GM04504 (cell line): Measurements from ENCODE around the gene DCDC2.
"Not testable (repeated sequence)": the region's sequence is repeated elsewhere in the genome, so short reads cannot be mapped to it uniquely, and the experiment has no call there.

Experiments used
- DNase-seq: peaks from one replicate; pipeline ENCODE4 v3.0.0-alpha.2; 2012; ENCODE audit warnings: low read depth

DCDC2 gene

DNA sequence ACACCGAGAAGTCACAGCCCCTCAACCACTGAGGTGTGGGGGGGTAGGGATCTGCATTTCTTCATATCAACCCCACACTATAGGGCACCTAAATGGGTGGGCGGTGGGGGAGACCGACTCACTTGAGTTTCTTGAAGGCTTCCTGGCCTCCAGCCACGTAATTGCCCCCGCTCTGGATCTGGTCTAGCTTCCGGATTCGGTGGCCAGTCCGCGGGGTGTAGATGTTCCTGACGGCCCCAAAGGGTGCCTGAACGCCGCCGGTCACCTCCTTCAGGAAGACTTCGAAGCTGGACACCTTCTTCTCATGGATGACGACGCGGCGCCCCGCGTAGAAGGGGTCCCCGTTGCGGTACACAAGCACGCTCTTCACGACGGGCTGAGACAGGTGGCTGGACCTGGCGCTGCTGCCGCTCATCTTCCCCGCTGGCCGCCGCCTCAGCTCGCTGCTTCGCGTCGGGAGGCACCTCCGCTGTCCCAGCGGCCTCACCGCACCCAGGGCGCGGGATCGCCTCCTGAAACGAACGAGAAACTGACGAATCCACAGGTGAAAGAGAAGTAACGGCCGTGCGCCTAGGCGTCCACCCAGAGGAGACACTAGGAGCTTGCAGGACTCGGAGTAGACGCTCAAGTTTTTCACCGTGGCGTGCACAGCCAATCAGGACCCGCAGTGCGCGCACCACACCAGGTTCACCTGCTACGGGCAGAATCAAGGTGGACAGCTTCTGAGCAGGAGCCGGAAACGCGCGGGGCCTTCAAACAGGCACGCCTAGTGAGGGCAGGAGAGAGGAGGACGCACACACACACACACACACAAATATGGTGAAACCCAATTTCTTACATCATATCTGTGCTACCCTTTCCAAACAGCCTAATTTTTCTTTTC lies at the start of gene DCDC2:
Gene DCDC2 (minus strand): TSS at position 724 of the 883 bp plus-strand sequence. CDS start 309 bp downstream, at position 415.
- no peak for DNase-seq

DNA sequence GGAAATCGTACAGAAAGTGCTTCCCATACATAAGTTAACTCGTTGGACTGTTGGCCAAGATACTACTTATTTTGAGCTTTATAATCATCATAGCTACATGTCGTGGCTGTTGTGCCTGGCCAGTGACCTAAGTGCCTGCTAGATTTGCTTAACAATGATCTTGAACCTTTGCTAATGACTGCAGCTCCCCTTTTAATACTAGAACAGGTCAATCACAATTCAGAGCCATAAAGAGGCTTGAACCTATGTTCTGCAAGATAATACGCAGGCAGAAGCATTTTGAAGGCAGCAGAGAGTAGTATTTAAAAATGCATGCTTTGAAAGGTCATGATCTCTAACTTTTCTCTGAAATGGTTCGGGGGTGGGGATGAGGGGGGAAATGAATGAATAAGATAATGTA lies 47.4 kb upstream of the DCDC2 start:
- no peak for DNase-seq

DNA sequence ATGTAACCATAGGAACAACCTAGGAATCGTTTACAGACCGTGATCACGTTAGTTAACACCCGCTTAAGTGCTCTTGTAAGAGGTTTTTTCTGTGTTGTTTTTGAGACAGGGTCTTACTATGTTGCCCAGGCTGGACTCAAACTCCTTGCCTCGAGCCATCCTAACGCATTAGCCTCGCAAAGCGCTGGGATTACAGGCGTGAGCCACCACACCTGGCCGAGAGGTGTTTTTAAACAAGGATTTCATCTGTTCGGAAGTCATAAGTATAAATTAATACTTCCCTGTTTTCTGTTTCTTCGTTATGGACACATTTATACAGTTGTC lies 45.6 kb upstream of the DCDC2 start:
- DNase-seq, result no peak

DNA sequence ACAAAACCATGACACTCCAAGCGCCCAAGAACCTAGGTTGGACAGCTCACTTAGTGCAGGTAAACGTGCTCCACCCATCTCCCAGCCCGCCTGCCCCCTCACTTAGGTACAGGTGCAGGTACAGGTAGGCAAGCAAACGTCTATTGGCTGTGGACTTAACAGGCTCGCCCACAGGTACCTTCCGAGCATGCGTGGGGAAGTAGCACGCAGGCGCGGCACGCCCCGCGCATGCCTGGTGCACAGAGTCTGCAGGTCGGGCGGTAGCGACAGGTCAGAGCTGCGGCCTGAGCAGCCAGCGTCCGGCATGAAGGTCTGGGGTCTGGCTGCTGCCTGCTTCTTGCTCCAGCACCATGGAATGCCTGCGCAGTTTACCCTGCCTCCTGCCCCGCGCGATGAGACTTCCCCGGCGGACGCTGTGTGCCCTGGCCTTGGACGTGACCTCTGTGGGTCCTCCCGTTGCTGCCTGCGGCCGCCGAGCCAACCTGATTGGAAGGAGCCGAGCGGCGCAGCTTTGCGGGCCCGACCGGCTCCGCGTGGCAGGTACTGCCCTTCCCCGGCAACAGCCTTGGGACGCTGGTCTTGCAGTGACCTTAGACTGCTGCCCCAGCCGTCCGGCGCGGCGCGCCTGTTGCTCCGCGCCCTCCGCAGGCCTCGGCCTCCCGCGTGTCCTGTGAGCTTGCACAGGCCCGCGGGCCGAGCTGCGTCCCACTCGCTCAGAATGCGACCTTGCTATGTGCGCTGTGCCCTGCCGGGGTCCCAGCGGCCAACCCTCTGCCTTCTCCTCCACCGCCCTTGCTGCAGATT lies 45.0 kb upstream of the DCDC2 start, which contains the start of gene MRS2:
Gene MRS2 (plus strand): TSS at position 240 of the 804 bp plus-strand sequence. CDS start 111 bp downstream, at position 351.
- peak; percentile 46 for DNase-seq

DNA sequence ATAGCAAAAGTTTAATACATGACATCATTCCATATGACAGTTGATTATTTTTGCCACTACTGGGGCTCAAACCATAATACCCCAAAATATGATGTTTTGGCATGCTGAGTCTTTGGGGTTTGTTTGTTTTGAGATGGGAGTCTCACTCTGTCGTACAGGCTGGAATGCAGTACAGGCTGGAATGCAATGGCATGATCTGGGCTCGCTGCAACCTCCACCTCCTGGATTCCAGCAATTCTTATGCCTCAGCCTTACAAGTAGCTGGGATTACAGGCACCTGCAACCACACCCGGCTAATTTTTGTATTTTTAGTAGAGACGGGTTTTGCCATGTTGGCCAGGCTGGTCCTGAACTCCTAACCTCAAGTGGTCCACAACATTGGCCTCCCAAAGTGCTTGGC lies 43.6 kb upstream of the DCDC2 start:
- no peak for DNase-seq

DNA sequence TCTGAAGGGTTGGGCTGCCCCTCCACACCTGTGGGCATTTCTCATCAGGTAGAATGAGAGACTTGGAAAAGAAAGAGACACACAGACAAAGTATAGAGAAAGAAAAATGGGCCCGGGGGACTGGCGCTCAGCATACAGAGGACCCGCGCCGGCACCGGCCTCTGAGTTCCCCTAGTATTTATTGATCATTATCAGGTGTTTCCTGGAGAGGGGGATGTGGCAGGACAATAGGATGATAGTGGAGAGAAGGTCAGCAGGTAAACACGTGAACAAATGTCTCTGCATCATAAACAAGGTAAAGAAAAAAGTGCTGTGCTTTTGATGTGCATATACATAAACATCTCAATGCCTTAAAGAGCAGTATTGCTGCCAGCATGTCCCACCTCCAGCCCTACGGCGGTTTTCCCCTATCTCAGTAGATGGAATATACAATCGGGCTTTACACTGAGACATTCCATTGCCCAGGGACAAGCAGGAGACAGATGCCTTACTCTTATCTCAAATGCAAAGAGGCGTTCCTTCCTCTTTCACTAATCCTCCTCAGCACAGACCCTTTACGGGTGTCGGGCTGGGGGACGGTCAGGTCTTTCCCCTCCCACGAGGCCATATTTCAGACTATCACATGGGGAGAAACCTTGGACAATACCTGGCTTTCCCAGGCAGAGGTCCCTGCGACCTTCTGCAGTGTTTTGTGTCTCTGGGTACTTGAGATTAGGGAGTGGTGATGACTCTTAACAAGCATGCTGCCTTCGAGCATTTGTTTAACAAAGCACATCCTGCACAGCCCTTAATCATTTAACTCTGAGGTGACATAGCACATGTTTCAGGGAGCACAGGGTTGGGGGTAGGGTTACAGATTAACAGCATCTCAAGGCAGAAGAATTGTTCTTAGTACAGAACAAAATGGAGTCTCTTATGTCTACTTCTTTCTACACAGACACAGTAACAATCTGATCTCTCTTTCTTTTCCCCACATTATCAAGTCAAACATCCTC lies 42.5 kb upstream of the DCDC2 start:
- DNase-seq, result not testable (repeated sequence)

DNA sequence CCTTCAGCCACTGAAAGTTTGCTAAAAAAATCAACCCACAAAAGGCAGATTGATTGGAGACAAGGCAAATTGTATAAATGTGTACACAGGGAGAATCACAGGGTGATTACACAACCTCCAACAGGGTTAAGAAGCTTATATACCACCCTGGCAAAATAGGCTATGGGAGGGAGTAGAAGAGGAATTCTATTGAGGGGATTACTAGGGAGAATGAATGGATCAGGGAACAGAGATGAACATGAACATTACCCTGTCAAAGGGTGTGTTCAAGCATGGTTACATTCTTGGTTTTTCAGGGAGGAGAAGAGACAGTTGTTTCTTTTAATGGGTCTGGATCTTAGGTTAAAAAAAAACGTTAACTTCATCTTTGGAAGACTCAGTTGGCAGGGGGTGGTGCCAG lies 39.8 kb upstream of the DCDC2 start:
- DNase-seq, result no peak

DNA sequence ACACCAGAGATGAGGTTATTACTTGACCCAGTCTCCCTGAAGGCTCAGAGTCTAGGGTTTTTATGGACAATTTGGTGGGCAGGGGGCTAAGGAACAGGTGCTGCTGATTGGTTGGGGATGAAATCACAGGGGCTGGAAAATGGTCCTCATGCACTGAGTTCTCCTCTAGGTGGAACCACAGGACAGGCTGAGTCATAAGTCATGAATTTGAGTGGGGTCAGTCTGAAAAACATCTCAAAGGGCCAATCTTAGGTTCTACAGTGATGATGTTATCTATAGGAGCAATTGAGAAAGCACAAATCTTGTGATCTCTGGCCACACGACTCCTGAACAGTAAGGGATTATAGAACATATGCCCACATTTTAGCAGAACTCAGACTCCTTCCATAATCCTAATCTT lies 39.0 kb upstream of the DCDC2 start:
- no peak for DNase-seq

DNA sequence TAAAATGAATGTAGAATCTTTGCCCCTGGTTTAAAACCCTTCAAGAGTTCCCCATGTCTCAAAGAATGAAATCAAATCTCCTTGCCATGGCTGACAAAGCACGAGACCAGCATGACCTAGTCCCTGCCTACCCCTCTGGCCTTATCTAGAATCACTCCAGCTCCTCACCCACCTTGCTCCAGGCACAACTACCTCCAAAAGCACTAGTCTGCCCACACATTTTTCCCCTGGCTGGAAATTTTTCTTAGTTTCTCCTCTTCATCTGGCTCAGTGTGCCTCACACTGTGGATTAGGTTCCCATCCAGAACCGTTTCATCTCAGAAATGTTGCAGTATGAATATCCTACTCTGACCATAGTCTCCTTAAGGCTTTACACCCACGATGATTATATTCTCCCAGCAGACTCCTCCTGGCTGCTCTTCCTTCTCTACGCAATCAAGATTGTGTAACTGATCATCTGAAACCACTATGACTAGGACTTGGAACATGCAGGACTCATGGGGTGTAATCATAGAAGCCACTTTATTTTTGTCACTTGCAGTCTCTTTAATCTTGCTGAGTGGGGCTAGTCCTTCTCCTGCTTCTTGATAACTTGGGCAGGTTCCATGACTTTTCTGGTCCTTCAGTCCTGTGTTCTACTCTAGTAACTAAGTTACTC lies 37.0 kb upstream of the DCDC2 start:
- peak; percentile 70 for DNase-seq

DNA sequence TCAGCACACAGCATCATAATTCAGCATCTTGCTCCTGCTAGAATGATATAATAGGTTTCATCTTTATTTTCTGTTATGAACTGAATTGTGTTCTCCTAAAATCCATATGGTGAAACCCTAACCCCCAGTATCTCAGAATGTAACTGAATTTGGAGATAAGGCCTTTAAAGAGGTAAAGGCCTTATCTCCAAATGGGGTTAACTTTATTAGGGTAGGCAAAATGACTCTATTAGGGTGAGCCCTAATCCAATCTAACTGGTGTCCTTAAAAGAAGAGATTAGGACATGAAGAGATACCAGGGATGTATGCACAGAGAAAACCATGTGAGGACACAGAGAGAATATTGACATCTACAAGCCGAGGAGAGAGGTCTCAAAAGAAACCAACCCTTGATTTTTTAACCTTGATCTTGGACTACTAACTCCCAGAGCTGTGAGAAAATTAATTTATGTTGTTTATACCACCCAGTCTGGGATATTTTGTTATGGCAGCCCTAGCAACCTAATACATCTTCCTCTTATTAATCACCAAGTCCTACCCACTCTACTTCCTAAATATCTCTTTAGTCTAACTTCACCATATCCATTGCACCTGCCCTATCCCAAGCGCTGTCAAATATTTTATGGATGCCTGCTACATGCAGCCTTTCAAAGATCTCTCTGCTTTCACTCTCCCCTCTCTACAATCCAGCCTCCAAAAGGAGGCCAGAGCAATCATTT lies 36.4 kb upstream of the DCDC2 start:
- DNase-seq, result no peak

DNA sequence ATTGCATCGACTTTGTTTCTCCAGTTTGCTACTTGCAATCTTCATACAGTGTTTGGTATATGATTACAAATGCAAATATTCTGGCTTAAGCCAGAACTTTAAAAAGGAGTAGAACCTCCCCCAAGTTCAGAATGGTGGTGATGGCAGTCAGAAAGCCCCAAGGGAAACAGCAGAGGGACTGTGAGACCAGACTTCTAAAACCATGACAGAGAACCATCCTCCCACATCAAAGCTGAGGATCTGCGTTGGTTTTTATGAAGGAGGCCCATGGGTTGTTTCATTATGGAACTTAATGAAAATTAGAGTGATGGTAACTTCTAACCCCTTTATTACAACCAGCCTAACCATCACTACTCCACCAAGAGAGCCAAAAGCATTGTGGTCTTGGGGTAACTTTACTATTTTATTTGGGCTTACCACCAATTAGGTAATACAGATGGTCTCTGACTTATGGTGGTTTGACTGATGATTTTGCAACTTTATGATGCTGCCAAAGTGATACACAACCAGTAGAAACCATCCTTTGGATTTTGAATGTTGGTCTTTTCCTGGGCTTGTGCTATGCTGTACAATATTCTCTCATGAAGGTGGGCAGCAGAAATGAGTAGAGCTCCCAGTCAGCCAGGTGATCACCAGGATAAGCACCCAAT lies 34.0 kb upstream of the DCDC2 start:
- DNase-seq, result no peak

DNA sequence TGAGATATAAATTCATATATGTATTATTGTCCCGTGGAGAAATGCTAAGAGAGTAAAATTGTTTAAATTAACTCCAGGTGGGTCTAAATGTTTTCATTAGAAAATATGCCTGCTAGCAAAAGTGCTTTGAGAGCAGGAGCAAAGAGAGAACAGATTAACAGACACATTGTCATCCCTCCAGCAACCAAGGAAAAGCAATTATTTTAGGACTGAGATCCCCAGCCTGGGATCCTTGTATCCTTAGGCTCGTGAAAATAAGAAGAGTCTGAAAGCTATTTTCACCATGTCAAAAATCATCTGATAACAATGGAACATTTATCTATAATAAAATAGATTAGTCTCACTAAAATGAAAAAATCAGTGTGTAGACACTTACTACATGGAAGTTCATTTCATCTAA lies 33.3 kb upstream of the DCDC2 start:
- DNase-seq, result no peak

DNA sequence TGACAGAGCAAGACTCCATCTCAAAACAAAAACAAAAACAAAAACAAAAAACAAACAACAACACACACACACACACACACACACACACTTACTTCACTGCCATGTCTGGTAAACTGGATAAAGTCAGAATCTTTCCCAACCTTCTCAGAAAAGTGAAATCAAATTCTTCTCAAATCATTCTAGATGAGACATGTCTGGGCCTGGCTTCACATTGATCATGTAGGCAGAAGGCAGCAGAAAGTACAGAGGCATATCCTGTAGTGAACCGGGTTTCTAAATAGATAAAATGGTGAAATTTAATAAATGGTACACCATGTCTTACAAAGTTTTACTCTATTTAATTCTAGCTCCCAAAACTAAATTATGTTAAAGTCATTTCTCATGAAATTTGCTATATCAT lies 30.0 kb upstream of the DCDC2 start:
- no peak for DNase-seq

DNA sequence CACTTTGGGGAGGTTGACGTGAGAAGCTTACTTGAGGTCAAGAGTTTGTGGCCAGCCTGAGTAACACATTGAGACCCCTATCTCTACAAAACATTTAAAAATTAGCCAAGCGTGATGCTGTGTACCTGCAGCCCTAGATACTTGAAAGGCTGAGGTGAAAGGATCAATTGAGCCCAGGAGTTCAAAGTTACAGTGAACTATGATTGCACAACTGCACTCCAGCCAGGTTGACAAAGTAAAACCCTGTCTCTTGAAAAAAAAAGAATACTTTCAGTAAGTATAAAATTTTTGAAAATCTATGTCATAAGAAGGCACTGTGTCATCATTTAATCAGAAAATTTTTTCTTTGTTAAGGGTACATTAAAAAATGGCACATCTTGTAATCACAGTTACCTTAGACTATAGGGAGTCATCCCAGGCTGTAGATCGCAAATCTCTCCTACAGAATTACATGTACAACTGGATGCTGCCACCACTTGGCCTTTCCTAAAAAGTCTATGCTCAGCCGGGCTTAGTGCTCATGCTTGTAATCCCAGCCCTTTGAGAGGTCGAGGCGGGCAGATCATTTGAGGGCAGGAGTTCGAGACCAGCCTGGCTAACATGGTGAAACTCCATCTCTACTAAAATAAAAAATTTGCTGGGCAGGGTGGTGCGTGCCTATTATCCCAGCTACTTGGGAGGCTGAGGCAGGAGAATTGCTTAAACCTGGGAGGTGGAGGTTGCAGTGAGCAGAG lies 27.8 kb upstream of the DCDC2 start:
- no peak for DNase-seq

DNA sequence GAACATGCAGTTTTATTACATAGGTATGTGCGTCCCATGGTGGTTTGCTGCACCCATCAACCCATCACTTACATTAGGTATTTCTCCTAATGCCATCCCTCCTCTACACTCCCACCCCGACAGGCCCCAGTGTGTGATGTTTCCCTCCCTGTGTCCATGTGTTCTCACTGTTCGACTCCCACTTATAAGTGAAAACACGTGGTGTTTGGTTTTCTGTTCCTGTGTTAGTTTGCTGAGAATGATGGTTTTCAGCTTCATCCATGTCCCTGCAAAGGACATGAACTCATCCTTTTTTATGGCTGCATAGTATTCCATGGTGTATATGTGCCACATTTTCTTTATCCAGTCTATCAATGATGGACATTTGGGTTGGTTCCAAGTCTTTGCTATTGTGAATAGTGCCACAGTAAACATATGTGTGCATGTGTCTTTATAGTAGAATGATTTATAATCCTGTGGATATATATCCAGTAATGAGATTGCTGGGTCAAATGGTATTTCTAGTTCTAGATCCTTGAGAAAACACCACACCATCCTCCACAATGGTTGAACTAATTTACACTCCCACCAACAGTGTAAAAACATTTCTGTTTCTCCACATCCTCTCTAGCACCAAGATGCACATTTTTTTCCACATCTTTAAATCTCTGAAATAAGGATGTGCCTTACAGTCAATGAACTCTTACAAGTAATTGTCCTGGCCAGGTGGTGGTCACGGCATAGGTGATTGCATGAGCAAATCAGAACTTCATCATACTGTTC lies 26.7 kb upstream of the DCDC2 start:
- DNase-seq, result not testable (repeated sequence)

DNA sequence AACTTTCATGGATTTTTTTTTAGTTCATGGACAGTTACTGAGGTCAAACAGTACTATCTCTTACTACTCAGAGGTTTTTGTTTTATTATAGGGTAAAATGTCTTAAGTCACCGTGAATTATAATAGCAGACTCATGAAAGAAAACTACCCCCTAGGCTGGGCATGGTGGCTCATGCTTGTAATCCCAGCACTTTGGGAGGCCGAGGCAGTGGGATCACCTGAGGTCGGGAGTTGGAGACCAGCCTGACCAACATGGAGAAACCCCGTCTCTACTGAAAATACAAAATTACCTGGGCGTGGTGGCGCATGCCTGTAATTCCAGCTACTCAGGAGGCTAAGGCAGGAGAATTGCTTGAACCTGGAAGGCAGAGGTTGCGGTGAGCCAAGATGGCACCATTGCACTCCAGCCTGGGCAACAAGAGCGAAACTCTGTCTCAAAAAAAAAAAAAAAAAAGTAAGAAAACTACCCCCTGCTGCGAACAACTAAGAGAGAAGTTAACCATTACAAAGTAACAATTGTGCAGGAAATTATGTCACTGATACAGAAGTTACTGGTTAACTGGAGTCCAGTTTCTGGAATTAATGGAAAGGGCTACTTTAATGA lies 25.1 kb upstream of the DCDC2 start:
- DNase-seq, result not testable (repeated sequence)

DNA sequence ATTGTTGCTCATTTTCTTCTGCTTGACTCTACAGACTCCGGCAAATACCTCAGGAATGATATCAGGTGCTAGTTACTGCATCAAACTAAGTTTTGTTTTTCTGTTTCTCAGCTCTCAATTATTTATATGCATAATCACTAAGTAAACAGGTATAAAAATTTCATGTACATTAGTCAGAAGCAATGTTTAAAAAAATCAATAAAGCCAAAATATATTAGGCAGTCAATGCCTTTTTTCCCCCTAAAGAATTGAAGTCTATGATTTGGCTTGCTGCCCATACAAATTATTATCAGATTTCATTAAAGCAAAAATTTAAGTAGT lies 24.3 kb upstream of the DCDC2 start:
- no peak for DNase-seq

DNA sequence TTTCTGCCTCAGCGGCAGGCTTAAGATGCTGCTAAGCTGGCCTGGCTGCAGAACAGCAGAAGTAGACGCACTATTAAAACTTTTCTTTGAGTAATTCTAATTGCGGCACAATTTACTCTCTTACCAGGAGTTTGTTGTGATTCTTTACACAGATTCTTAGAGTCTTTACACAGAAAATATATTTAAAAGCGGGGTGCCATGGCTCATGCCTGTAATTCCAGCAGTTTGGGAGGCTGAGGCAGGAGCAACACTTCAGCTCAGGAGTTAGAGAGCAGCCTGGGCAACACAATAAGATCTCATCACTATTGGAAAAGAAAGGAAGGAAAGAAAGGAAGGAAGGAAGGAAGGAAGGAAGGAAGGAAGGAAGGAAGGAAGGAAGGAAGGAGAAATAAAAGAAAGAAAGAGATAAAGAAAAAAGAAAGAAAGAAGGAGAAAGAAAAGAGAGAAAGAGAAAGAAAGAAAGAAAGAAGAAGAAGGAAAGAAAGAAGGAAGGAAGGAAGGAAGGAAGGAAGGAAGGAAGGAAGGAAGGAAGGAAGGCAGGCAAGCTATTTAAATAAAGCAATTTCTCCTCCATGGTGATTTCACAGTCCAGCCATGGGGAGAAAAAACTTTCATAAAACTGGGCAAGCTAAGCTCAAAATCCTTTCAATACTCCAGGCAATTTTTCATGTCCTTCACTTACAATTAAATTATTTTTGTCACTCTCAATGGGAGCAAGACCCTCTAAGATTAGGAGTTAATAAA lies 23.8 kb upstream of the DCDC2 start:
- DNase-seq, result no peak
